Central memory CD8-positive, alpha-beta T cell (primary cell): ENCODE data around the gene EGFR.

Experiments used
- ATAC-seq: fragments of 150-1000 bp; cut with Tn5 transposase; replicated peaks from 2 replicates; pipeline ENCODE4 v1.10.0; 2022; ENCODE audit warnings: mild to moderate bottlenecking, moderate FRiP score, moderate number of reproducible peaks; ENCODE audit not compliant: poor library complexity, severe bottlenecking; ENCODE audit errors: extremely low read depth
- DNase-seq, 2 donors: peaks; one replicate each; pipeline ENCODE4 v3.0.0; 2021; ENCODE audit warnings: low spot score in 2 of 2
- H3K27ac Mint-ChIP-seq: one replicate; pipeline ENCODE4 v1.8.0; 2022; ENCODE audit warnings: low read depth, mild to moderate bottlenecking, moderate library complexity, mixed read lengths
- H3K27me3 Mint-ChIP-seq: one replicate; pipeline ENCODE4 v1.8.0; 2022; ENCODE audit warnings: mixed read lengths
- H3K36me3 Mint-ChIP-seq: one replicate; pipeline ENCODE4 v1.8.0; 2022; ENCODE audit warnings: mild to moderate bottlenecking, moderate library complexity, mixed read lengths; ENCODE audit not compliant: insufficient read depth
- H3K4me1 Mint-ChIP-seq: one replicate; pipeline ENCODE4 v1.8.0; 2022; ENCODE audit warnings: mixed read lengths
- H3K4me3 Mint-ChIP-seq: one replicate; pipeline ENCODE4 v1.8.0; 2022; ENCODE audit warnings: mild to moderate bottlenecking, moderate library complexity, mixed read lengths
- H3K9me3 Mint-ChIP-seq: one replicate; pipeline ENCODE4 v1.8.0; 2022; ENCODE audit warnings: mixed read lengths

EGFR gene

GRCh38 chr7:55245271-55245723 is 226.5 kb downstream of the EGFR start:
- no peak overlapping the region for H3K27ac Mint-ChIP-seq
- ATAC-seq (no peak), DNase-seq (no peak)
- peaks cover under 1% of the 10 kb centered on the region for H3K36me3 Mint-ChIP-seq
- no peak overlapping the region for H3K4me3 Mint-ChIP-seq
- peaks cover 76% of the 10 kb centered on the region for H3K27me3 Mint-ChIP-seq
- H3K9me3 Mint-ChIP-seq: no peaks in the 10 kb centered on the region
- H3K4me1 Mint-ChIP-seq: peaks cover 9% of the 10 kb centered on the region

- Mint-ChIP-seq H3K9me3 (no peaks in the 10 kb centered on the region), H3K36me3 (no peaks in the 10 kb centered on the region), H3K27me3 (peaks cover 76% of the 10 kb centered on the region), H3K27ac (no peak overlapping the region), H3K4me3 (no peak overlapping the region), H3K4me1 (peaks cover under 1% of the 10 kb centered on the region)
- no peak for ATAC-seq
- DNase-seq: no peak
Measured at GRCh38 chr7:55246171-55246570, 227.4 kb downstream of the EGFR start.

GRCh38 chr7:55247428-55247827 is 228.6 kb downstream of the EGFR start:
- no peaks in the 10 kb centered on the region for H3K4me1 Mint-ChIP-seq
- H3K36me3 Mint-ChIP-seq: no peaks in the 10 kb centered on the region
- ATAC-seq (no peak), DNase-seq (no peak)
- H3K27me3 Mint-ChIP-seq: peaks cover 81% of the 10 kb centered on the region
- H3K27ac Mint-ChIP-seq: no peak overlapping the region
- no peaks in the 10 kb centered on the region for H3K9me3 Mint-ChIP-seq
- H3K4me3 Mint-ChIP-seq: no peak overlapping the region

GRCh38 chr7:55248526-55248925 is 229.7 kb downstream of the EGFR start:
- Mint-ChIP-seq H3K36me3 (no peaks in the 10 kb centered on the region), H3K9me3 (no peaks in the 10 kb centered on the region), H3K27me3 (peaks cover 85% of the 10 kb centered on the region), H3K4me1 (no peaks in the 10 kb centered on the region), H3K27ac (no peak overlapping the region), H3K4me3 (no peak overlapping the region)
- no peak for DNase-seq
- ATAC-seq: no peak

GRCh38 chr7:55249332-55249731 is 230.5 kb downstream of the EGFR start:
- H3K4me1 Mint-ChIP-seq: no peaks in the 10 kb centered on the region
- DNase-seq (no peak), ATAC-seq (no peak)
- H3K27me3 Mint-ChIP-seq: peaks cover 87% of the 10 kb centered on the region
- no peaks in the 10 kb centered on the region for H3K36me3 Mint-ChIP-seq
- H3K27ac Mint-ChIP-seq: no peak overlapping the region
- no peaks in the 10 kb centered on the region for H3K9me3 Mint-ChIP-seq
- H3K4me3 Mint-ChIP-seq: no peak overlapping the region

GRCh38 chr7:55250313-55250712 is 231.5 kb downstream of the EGFR start:
- H3K9me3 Mint-ChIP-seq: no peaks in the 10 kb centered on the region

GRCh38 chr7:55251313-55251712 is 232.5 kb downstream of the EGFR start:
- ATAC-seq (no peak), DNase-seq (no peak)
- H3K9me3 Mint-ChIP-seq: no peaks in the 10 kb centered on the region
- H3K27me3 Mint-ChIP-seq: peaks cover 87% of the 10 kb centered on the region
- no peaks in the 10 kb centered on the region for H3K36me3 Mint-ChIP-seq
- H3K4me1 Mint-ChIP-seq: peaks cover 11% of the 10 kb centered on the region
- no peak overlapping the region for H3K27ac Mint-ChIP-seq
- no peak overlapping the region for H3K4me3 Mint-ChIP-seq

More at GRCh38 chr7:55250313-55250712, 231.5 kb downstream of the EGFR start:
- Mint-ChIP-seq H3K27me3 (peaks cover 83% of the 10 kb centered on the region), H3K4me3 (no peak overlapping the region), H3K4me1 (peaks cover 3% of the 10 kb centered on the region), H3K36me3 (no peaks in the 10 kb centered on the region), H3K27ac (no peak overlapping the region)
- DNase-seq: no peak
- ATAC-seq: no peak

- no peaks in the 10 kb centered on the region for H3K36me3 Mint-ChIP-seq
- peaks cover 87% of the 10 kb centered on the region for H3K27me3 Mint-ChIP-seq
- H3K4me3 Mint-ChIP-seq: no peak overlapping the region
- peaks cover 11% of the 10 kb centered on the region for H3K4me1 Mint-ChIP-seq
- DNase-seq: no peak
- no peak overlapping the region for H3K27ac Mint-ChIP-seq
- no peaks in the 10 kb centered on the region for H3K9me3 Mint-ChIP-seq
- ATAC-seq: no peak
Measured at GRCh38 chr7:55251911-55252310, 233.1 kb downstream of the EGFR start.

GRCh38 chr7:55252386-55252785 is 233.6 kb downstream of the EGFR start:
- no peaks in the 10 kb centered on the region for H3K9me3 Mint-ChIP-seq
- no peak overlapping the region for H3K27ac Mint-ChIP-seq
- no peaks in the 10 kb centered on the region for H3K36me3 Mint-ChIP-seq
- no peak overlapping the region for H3K4me3 Mint-ChIP-seq
- peaks cover 90% of the 10 kb centered on the region for H3K27me3 Mint-ChIP-seq
- no peak for ATAC-seq
- peaks cover 11% of the 10 kb centered on the region for H3K4me1 Mint-ChIP-seq
- DNase-seq: no peak

- Mint-ChIP-seq H3K36me3 (no peaks in the 10 kb centered on the region), H3K4me3 (peak overlapping the region; percentile 3), H3K27me3 (peaks cover 84% of the 10 kb centered on the region), H3K27ac (no peak overlapping the region), H3K9me3 (no peaks in the 10 kb centered on the region), H3K4me1 (peaks cover 11% of the 10 kb centered on the region)
- DNase-seq: no peak
- ATAC-seq: no peak
Measured at GRCh38 chr7:55253188-55253587, 234.4 kb downstream of the EGFR start.

- ATAC-seq (no peak), DNase-seq (no peak)
- H3K27me3 Mint-ChIP-seq: peaks cover 73% of the 10 kb centered on the region
- H3K9me3 Mint-ChIP-seq: no peaks in the 10 kb centered on the region
- no peak overlapping the region for H3K27ac Mint-ChIP-seq
- no peaks in the 10 kb centered on the region for H3K36me3 Mint-ChIP-seq
- peaks cover 11% of the 10 kb centered on the region for H3K4me1 Mint-ChIP-seq
- H3K4me3 Mint-ChIP-seq: peak overlapping the region; percentile 85
Measured at GRCh38 chr7:55254242-55254595, 235.4 kb downstream of the EGFR start.

- DNase-seq: peak; percentile 17 to 47
- peak overlapping the region; percentile 85 for H3K4me3 Mint-ChIP-seq
- H3K4me1 Mint-ChIP-seq: peaks cover 11% of the 10 kb centered on the region
- H3K9me3 Mint-ChIP-seq: no peaks in the 10 kb centered on the region
- H3K27ac Mint-ChIP-seq: no peak overlapping the region
- ATAC-seq: peak; percentile 61
- no peaks in the 10 kb centered on the region for H3K36me3 Mint-ChIP-seq
- peaks cover 73% of the 10 kb centered on the region for H3K27me3 Mint-ChIP-seq
Measured at GRCh38 chr7:55254596-55255495, 236.0 kb downstream of the EGFR start.
